BJ (cell line): ENCODE measurements around the gene MRPS30. TPM values are rescaled to one million over a fixed set of nuclear protein-coding genes. Genes with fewer than 3 reads are reported as not detected.

Experiments used
- CTCF ChIA-PET: fragments of 350-600 bp; formaldehyde crosslinking; extraction: SDS; loops from one replicate; lab custom pipeline; 2021; ENCODE audit warnings: antibody characterized with exemption, inconsistent platforms; lab: Yijun Ruan, JAX
- POLR2A ChIA-PET: fragments of 300-600 bp; sonication (Branson Sonifier 250); formaldehyde crosslinking; extraction: SDS; loops from one replicate; lab custom pipeline; 2021; ENCODE audit warnings: antibody characterized with exemption; lab: Charles Lee
- DNase-seq: peaks from one replicate; pipeline ENCODE4 v3.0.0-alpha.2; 2011; ENCODE audit warnings: low read depth
- H3K27me3 ChIP-seq: 2 replicates; pipeline ENCODE4 v1.6.0; 2011; ENCODE audit warnings: low read length; ENCODE audit not compliant: control insufficient read depth, insufficient read depth
- H3K36me3 ChIP-seq: 2 replicates; pipeline ENCODE4 v1.5.1; 2011; ENCODE audit warnings: low read length; ENCODE audit not compliant: control insufficient read depth, insufficient read depth
- H3K4me3 ChIP-seq: 2 replicates; pipeline ENCODE4 v1.5.1; 2011; ENCODE audit warnings: low read depth, mild to moderate bottlenecking, control low read depth, low read length
- CTCF ChIP-seq: IDR thresholded peaks from 2 replicates; pipeline ENCODE4 v1.5.1; 2011; ENCODE audit warnings: low read depth, mild to moderate bottlenecking, control low read depth, inconsistent platforms, low read length, moderate library complexity; ENCODE audit not compliant: insufficient read depth
- polyA plus RNA-seq: library from polyadenylated mRNA; depleted of rRNA; stranded (reverse); fragments of >200 nt; gene quantifications from 2 replicates; pipeline ENCODE4 v1.2.3, GENCODE V29; 2011

The MRPS30 gene
- polyA plus RNA-seq, 1 experiment: 13.2 TPM

GRCh38 chr5:44827681-44828080 lies 18.9 kb downstream of the MRPS30 start:
- no peak overlapping the region for H3K4me3 ChIP-seq
- DNase-seq: no peak
- no peaks in the 10 kb centered on the region for H3K27me3 ChIP-seq
- POLR2A ChIA-PET: no interaction called here
- no peaks in the 10 kb centered on the region for H3K36me3 ChIP-seq
- TF ChIP-seq CTCF: no peak
- CTCF ChIA-PET: no interaction called here

- no peak for DNase-seq
- ChIA-PET CTCF (no interaction called here), POLR2A (no interaction called here)
- Histone ChIP-seq H3K4me3 (no peak overlapping the region), H3K27me3 (no peaks in the 10 kb centered on the region), H3K36me3 (no peaks in the 10 kb centered on the region)
- no peak for TF ChIP-seq CTCF
These were observed 20.0 kb downstream of the MRPS30 start for GRCh38 chr5:44828719-44829118.

- no peaks in the 10 kb centered on the region for H3K36me3 ChIP-seq
- CTCF ChIA-PET: no interaction called here
- H3K27me3 ChIP-seq: no peaks in the 10 kb centered on the region
- POLR2A ChIA-PET: no interaction called here
- TF ChIP-seq CTCF: no peak
- no peak overlapping the region for H3K4me3 ChIP-seq
- DNase-seq: no peak
These were observed 22.2 kb downstream of the MRPS30 start for GRCh38 chr5:44830951-44831350.

- no peaks in the 10 kb centered on the region for H3K27me3 ChIP-seq
- POLR2A ChIA-PET: no interaction called here
- no peak for TF ChIP-seq CTCF
- DNase-seq: no peak
- CTCF ChIA-PET: interaction anchor here (1.0 kb wide), 1 partner anchor 14 kb away, joined by 3 read pairs; no protein-coding TSS in a partner anchor
- no peak overlapping the region for H3K4me3 ChIP-seq
- H3K36me3 ChIP-seq: no peaks in the 10 kb centered on the region
These were observed 24.5 kb downstream of the MRPS30 start for GRCh38 chr5:44833249-44833648.

- Histone ChIP-seq H3K4me3 (no peak overlapping the region), H3K36me3 (no peaks in the 10 kb centered on the region), H3K27me3 (no peaks in the 10 kb centered on the region)
- TF ChIP-seq CTCF: no peak
- no peak for DNase-seq
- CTCF ChIA-PET: no interaction called here
- POLR2A ChIA-PET: no interaction called here
These were observed 26.9 kb downstream of the MRPS30 start for GRCh38 chr5:44835693-44836092.
